ENCODE data around the gene GID8. TPM values are rescaled to one million over a fixed set of nuclear protein-coding genes. Genes with fewer than 3 reads are reported as not detected.
"Not testable (repeated sequence)": the region's sequence is repeated elsewhere in the genome, so short reads cannot be mapped to it uniquely, and the experiment has no call there.

The GID8 gene
- total RNA-seq, 2 donors from 2014 or later = 33.4 to 39.9 TPM

- no peak overlapping the region for H3K27ac Mint-ChIP-seq
- DNase-seq (no peak), ATAC-seq (no peak)
- H3K9me3 ChIP-seq (ENCODE audit: control insufficient read depth, low read length, poor library complexity, severe bottlenecking) = no peaks in the 10 kb centered on the region
- H3K4me1 Mint-ChIP-seq = peaks cover 12% of the 10 kb centered on the region
- H3K36me3 Mint-ChIP-seq (ENCODE audit: low read depth) = no peaks in the 10 kb centered on the region
- H3K4me3 Mint-ChIP-seq = no peak overlapping the region
- no peaks in the 10 kb centered on the region for H3K27me3 Mint-ChIP-seq
Measured at GRCh38 chr20:62955519-62956386, 17.8 kb downstream of the GID8 start.

GRCh38 chr20:62956387-62957135, 18.6 kb downstream of the GID8 start:
- Mint-ChIP-seq H3K4me3 (no peak overlapping the region), H3K4me1 (peaks cover 9% of the 10 kb centered on the region), H3K27ac (no peak overlapping the region), H3K36me3 (ENCODE audit: low read depth) (no peaks in the 10 kb centered on the region), H3K27me3 (no peaks in the 10 kb centered on the region)
- no peak for ATAC-seq
- no peak for DNase-seq
- H3K9me3 ChIP-seq (ENCODE audit: control insufficient read depth, low read length, poor library complexity, severe bottlenecking) = no peaks in the 10 kb centered on the region

GRCh38 chr20:62957136-62958117, 19.5 kb downstream of the GID8 start:
- Mint-ChIP-seq H3K4me3 (no peak overlapping the region), H3K27ac (no peak overlapping the region), H3K36me3 (ENCODE audit: low read depth) (no peaks in the 10 kb centered on the region), H3K4me1 (peaks cover 7% of the 10 kb centered on the region), H3K27me3 (no peaks in the 10 kb centered on the region)
- DNase-seq (no peak), ATAC-seq (no peak)
- no peaks in the 10 kb centered on the region for H3K9me3 ChIP-seq (ENCODE audit: control insufficient read depth, low read length, poor library complexity, severe bottlenecking)

- ATAC-seq = no peak
- H3K9me3 ChIP-seq (ENCODE audit: control insufficient read depth, low read length, poor library complexity, severe bottlenecking) = no peaks in the 10 kb centered on the region
- Mint-ChIP-seq H3K36me3 (ENCODE audit: low read depth) (no peaks in the 10 kb centered on the region), H3K4me3 (no peak overlapping the region), H3K27me3 (no peaks in the 10 kb centered on the region), H3K4me1 (peaks cover 7% of the 10 kb centered on the region), H3K27ac (no peak overlapping the region)
- DNase-seq = no peak
Measured at GRCh38 chr20:62958388-62959100, 20.6 kb downstream of the GID8 start.

GRCh38 chr20:62959101-62959971, 21.4 kb downstream of the GID8 start:
- ATAC-seq (no peak), DNase-seq (no peak)
- Mint-ChIP-seq H3K4me1 (peaks cover under 1% of the 10 kb centered on the region), H3K27ac (no peak overlapping the region), H3K36me3 (ENCODE audit: low read depth) (no peaks in the 10 kb centered on the region), H3K4me3 (no peak overlapping the region), H3K27me3 (no peaks in the 10 kb centered on the region)
- H3K9me3 ChIP-seq (ENCODE audit: control insufficient read depth, low read length, poor library complexity, severe bottlenecking) = no peaks in the 10 kb centered on the region

- no peaks in the 10 kb centered on the region for H3K4me1 Mint-ChIP-seq
- ATAC-seq (no peak), DNase-seq (no peak)
- no peak overlapping the region for H3K27ac Mint-ChIP-seq
- no peaks in the 10 kb centered on the region for H3K9me3 ChIP-seq (ENCODE audit: control insufficient read depth, low read length, poor library complexity, severe bottlenecking)
- no peaks in the 10 kb centered on the region for H3K36me3 Mint-ChIP-seq (ENCODE audit: low read depth)
- H3K4me3 Mint-ChIP-seq = no peak overlapping the region
- H3K27me3 Mint-ChIP-seq = no peaks in the 10 kb centered on the region
Measured at GRCh38 chr20:62959998-62960436, 22.1 kb downstream of the GID8 start.

- not testable (repeated sequence) for H3K4me3 Mint-ChIP-seq; ATAC-seq; DNase-seq; H3K36me3 Mint-ChIP-seq (ENCODE audit: low read depth); H3K27ac Mint-ChIP-seq; H3K27me3 Mint-ChIP-seq; H3K4me1 Mint-ChIP-seq; H3K9me3 ChIP-seq (ENCODE audit: control insufficient read depth, low read length, poor library complexity, severe bottlenecking)
Measured at GRCh38 chr20:62960446-62961309, 22.7 kb downstream of the GID8 start.

- no peaks in the 10 kb centered on the region for H3K36me3 Mint-ChIP-seq (ENCODE audit: low read depth)
- H3K9me3 ChIP-seq (ENCODE audit: control insufficient read depth, low read length, poor library complexity, severe bottlenecking) = no peaks in the 10 kb centered on the region
- H3K4me1 Mint-ChIP-seq = no peaks in the 10 kb centered on the region
- H3K27ac Mint-ChIP-seq = no peak overlapping the region
- no peak for DNase-seq
- no peak overlapping the region for H3K4me3 Mint-ChIP-seq
- no peak for ATAC-seq
- H3K27me3 Mint-ChIP-seq = no peaks in the 10 kb centered on the region
Measured at GRCh38 chr20:62961310-62961783, 23.4 kb downstream of the GID8 start.

GRCh38 chr20:62961799-62962198, 23.9 kb downstream of the GID8 start:
- ATAC-seq (no peak), DNase-seq (no peak)
- no peaks in the 10 kb centered on the region for H3K9me3 ChIP-seq (ENCODE audit: control insufficient read depth, low read length, poor library complexity, severe bottlenecking)
- no peaks in the 10 kb centered on the region for H3K36me3 Mint-ChIP-seq (ENCODE audit: low read depth)
- no peaks in the 10 kb centered on the region for H3K27me3 Mint-ChIP-seq
- no peak overlapping the region for H3K4me3 Mint-ChIP-seq
- no peak overlapping the region for H3K27ac Mint-ChIP-seq
- H3K4me1 Mint-ChIP-seq = no peaks in the 10 kb centered on the region

- H3K4me1 Mint-ChIP-seq = no peaks in the 10 kb centered on the region
- ATAC-seq (no peak), DNase-seq (no peak)
- H3K4me3 Mint-ChIP-seq = no peak overlapping the region
- no peaks in the 10 kb centered on the region for H3K36me3 Mint-ChIP-seq (ENCODE audit: low read depth)
- no peaks in the 10 kb centered on the region for H3K27me3 Mint-ChIP-seq
- no peaks in the 10 kb centered on the region for H3K9me3 ChIP-seq (ENCODE audit: control insufficient read depth, low read length, poor library complexity, severe bottlenecking)
- H3K27ac Mint-ChIP-seq = no peak overlapping the region
Measured at GRCh38 chr20:62962221-62962879, 24.4 kb downstream of the GID8 start.
